Measurements from ENCODE around the gene PLXNA4.
"Not testable (repeated sequence)": the region's sequence is repeated elsewhere in the genome, so short reads cannot be mapped to it uniquely, and the experiment has no call there.

PLXNA4 gene

DNA sequence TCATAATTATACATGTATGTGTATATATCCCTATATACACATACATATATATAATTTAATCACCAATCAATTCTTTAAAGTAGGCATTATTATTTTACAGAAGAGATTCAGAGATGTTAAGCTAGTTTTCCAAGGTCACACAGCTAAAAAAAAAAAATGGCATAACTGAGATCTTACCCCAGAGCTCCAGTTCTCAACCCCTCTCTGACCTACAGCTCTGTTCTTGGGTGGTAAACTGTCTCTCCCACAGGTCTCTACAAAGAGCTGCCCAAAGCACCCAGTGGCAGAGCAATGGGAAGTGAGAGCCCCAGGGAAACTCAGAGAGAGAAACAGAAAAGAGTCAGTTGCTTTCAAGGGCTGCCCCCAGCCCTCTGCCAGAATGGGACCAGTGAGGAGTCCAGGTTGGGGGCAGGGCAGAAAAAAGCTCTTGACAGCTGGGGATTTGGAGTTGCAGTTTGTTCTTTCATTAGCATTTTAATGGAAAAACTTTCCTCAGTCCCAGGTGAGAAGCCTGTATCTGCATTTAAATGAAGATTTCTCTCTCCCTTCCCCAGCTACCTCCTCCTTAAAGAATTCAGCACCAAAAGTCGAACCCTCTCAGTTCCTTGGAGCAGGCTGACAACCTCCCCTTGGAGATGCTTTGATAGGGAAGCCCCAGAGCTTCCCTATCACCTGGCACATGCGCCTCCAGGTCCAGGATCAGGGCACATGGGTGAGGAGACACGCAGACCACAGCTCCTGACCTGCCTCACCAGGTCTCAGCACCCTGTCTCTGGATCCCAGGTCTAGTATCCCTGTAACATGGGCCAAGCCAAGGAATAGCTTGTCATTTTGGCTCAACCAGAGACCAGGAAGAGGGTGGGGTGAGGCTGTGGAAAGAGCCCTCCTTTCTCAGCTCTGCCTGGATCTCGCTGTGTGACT is 388.1 kb downstream of the PLXNA4 start:
- no peak for DNase-seq

DNA sequence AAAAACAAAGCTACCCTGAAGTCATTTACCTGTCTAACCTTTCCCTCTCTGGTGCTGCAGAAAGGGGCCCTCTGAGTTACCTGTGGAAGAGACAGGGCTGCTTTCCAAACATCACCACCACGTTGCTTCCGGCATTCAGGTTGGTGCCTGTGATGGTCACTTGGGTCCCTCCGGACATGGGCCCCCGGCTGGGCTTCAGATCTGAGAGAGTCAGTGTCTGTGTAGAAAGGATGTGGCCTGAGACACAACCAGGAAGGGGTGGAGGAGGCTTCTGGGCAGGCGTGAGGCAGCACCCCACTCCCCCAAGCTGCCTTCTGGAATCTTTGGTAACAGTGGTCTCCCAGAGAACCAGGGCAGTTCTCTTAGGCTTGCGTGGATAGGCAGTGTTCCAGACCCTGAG is 388.9 kb downstream of the PLXNA4 start:
- DNase-seq, result no peak

DNA sequence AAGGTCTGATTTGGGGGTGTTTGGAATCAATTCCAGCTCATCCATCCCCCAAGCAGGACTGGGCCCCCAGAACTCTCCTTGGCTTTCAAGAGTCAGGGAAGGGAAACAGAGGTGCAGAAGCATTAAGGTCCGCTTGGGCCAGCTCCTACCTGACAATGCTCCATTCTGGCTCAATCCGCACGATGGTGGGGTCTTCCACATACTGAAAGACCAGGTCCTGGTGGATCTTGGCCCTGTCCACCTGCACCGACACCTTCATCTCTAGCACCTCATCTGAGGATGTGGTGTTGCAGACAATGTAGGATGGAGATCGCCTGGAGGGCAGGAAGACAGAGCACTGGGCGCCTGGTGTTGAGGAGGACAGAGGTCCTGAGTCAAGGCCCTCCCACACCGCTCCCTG is 391.1 kb downstream of the PLXNA4 start:
- no peak for DNase-seq

DNA sequence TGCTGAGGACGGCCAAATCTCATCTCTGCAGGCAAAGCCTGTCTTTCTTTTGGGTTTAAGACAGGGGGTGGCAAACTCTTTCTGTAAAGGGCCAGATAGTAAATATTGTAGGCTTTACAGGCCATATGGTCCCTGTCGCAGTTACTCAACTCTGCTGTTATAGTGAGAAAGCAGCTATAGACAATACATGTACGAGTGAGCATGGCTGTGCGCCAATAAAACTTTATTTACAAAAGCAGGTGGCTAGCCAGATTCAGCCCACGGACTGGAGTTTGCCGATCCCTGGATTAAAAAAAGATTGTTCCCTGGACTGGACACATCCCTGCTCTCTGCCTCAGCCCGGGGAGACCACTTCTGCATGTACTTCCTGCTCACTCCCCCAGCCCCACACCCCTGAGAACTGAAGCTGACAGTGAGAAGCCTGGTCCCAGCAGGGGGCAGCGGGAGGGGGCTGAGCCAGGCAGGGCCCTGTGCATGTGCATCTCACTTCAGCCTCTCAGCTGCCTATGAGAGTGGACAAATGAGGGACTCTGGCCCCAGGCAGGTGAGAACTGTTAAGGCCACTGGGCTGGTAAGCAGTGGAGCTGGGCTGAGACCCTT is 392.4 kb downstream of the PLXNA4 start:
- no peak for DNase-seq

DNA sequence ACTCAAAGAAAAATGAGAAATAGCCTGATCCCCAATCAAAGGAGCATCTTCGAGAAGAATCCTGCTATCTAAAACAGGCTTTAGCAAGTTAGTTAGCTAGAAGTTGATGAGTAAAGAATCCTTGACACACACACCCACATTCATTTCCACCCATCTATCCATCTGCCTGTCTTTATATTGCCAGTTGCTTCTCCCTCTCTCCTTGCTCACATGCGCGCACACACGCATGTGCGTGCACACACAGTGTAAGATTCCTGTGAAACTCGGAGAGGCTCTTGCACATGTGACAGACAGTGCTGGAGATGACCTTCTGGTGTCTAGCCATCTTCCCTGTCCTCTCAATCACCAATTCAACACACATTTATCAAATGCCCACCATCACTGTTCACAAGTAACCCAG is 393.3 kb downstream of the PLXNA4 start:
- no peak for DNase-seq

DNA sequence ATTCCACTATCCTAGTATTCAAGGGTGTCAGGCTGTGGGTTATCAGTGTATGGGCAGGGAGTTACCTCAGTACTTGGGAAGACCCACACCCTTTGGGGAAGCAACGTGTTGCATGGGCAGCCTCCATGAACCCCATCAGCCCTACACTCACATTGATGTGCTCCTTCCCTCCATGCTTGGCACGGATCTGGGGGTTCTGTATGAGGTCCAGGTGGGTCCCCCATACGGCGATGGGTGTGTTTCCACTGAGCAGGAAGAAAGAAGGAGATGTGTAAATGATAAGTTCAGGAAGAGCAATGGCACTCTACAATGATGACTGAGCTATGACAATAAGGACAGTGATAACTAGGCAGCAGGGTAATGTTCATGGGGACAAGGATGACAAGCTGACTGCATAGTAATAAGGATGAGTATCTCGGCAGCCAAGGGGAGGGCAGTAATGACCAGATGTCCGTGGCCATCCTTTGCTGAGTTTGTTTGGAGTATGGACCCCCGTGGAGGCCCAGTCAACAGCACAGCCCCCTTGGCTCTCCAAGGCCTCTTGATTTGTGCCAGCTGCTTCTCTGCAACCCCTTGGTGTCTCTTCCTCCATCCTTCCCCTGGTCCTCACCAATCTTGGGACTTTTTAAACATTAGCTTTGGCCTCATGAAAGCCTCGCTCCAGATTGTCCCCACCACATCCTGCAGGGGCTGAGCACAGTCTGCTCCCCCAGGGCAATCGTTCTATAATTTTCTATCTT is 394.2 kb downstream of the PLXNA4 start:
- DNase-seq, result no peak

DNA sequence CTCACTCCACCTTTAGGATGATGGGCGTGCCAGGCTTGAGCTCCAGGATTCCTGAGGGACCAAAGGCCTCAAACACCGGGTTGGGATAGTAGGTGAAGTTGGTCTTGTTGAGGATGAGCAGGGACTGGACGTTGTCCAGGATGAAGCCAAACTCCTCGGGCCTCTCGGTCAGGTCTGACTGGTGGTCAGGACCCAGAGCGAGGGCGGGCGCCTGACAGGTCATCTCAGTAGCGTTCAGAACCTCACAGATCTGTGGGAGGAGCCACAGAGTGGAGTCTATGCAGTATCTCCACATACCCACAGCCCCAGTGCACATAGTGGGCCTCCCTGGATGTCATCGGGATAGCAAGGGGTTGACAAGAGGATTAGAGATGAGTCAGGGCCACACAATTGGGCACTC is 394.9 kb downstream of the PLXNA4 start:
- no peak for DNase-seq

DNA sequence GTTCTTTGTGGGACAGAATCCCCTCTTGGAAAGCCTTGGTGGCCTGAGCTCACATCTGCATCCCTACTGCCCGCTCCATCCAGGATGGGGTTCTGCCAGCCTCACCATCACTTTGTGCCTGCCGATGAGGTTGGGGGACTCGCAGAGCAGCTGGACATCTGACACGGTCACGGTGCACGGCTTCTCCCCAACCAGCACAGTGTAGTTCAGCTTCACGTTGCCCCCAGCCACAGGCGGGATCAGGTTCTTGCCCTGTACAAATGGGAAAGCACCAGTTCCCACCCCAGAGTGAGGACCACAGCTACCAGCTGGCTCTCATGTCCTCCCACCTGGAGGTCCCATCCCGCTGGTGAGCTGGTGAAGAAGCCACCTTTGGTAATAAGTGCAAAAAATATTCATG is 395.8 kb downstream of the PLXNA4 start:
- DNase-seq, result no peak

DNA sequence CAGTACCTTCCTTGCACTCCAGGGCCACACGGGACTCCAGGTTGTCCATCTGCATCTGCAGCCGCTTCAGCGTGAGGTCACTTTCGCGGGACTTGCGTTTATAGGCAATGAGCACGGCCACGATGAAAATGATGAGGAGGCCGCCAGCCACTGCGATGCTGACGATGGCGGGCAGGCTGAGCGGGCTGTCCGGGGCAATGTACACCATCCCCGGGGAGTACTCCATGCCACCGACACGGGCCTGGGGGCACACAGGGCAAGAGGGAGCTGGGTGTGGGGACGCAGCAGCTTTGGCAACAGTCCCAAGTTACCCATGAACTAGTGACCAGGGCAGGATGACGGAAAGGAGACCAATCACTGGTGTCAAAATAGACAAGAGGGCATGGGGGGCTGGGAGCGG is 396.6 kb downstream of the PLXNA4 start:
- no peak for DNase-seq

DNA sequence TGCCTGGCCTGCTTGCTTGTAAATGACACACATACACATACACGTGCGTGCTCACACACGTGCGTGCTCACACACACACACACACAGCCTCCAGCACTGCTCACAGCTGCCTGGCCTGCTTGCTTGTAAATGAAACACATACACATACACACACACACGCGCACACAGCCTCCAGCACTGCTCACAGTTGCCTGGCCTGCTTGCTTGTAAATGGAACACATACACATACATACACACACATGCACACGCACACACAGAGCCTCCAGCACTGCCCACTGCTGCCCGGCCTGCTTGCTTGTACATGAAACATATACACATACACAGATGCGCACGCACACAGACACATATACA is 397.2 kb downstream of the PLXNA4 start:
- no peak for DNase-seq

DNA sequence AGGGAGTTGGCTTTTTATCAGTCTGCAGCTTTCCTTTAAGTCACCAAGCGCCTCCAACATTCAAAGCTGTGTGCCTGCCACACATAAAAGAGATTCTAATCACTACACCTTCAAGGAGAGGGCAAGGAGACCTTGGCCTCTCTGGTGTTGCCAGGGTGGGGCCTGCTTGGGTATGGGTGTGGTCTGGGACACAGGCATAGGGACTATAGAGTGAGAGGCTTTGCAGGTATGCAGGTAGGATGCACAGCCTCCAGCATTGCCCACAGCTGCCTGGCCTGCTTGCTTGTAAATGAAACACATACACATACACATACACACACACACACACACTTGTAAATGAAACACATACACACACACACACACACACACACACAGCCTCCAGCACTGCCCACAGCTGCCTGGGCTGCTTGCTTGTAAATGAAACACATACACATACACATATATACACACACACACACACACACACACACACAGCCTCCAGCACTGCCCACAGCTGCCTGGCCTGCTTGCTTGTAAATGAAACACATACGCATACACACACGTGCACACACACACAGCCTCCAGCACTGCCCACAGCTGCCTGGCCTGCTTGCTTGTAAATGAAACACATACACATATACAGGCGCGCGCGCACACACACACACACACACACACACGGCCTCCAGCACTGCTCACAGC is 397.7 kb downstream of the PLXNA4 start:
- not testable (repeated sequence) for DNase-seq

DNA sequence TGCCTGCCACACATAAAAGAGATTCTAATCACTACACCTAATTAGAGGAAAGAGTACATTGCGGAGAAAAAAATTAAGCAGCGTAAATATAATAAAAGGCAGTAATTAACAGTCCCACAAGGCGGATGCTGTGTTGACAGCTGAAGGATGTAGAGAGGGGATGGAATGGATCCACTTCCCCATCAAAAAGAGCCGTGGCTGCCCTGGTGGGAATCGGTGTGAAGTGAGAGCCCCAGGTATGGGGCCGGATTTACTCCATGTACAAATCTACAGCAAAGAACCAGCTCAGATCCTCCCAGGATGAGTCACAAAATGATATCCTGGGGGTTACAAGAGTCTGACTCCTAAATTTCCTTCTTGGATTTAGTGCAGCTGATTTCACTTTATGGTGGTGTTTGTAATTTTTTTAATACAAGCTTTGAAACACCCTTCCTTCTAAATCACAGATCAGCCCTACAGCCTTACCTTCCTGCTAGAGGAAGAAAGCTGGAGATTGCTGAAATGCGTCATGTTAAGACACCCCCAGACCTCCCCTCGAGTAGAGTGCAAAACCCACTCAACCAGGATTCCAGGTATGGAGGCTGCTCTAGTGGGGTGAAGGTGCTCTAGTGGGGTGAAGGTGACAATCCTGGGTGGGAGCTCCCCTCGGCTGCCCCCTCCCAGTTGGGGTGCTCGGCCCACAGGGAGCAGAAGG is 398.4 kb downstream of the PLXNA4 start:
- no peak for DNase-seq

DNA sequence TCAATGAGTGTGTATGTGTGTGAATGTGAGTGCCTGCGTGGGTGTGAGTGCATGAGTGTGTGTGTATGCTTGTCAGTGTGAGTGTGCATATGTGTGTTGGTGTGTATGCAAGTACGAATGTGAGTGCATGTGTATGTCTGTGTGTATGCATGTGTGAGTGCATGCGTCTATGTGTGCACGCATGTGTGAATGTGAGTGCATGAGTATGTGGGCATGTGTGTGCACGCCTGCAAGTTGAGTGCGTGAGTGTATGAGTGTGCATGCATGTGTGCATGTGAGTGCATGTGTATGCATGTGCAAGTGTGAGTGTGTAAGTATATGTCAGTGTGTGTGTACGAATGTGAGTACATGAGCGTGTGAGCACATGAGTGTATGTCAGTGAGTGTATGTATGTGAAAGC is 399.6 kb downstream of the PLXNA4 start:
- DNase-seq, result no peak

DNA sequence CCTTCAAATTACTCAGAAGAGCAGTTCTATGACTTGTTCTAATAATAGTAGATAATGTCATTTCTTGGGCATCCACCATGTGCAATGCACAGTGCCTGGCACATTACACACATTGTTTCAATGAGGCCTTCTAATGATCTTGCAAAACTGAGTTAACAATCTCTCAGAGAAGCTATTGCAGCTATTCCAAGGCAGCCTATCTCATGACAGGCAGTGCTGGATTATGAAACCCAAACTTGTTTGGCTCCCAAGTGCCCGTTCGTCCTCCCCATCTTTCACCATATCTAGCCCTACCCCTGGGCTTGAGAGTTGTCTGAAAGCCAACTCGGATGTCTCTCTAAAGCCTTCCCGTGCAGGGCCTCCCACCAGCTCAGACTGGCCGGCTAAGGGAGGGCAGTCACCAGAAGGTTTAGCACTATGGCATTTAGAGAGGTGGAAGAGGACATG is 405.1 kb downstream of the PLXNA4 start:
- DNase-seq, result no peak

DNA sequence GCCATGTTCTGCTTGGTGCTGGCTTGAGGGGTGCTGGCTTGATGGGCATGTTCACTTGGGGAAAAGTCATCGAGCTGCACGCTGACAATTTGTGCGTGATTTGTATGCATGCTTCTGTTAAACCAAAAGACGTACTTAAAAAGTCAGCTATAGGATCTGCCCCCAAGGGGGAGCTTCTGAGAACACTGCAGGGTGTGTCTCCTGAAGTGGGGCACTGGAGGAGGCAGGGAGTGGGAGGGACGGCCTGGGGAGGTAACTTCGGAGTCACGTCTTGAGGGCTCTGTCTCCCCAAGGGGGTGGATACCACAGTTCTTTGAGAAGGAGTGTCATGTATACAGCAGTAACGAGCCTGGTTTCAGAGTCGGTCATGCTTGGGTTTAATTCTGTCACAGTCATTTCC is 406.5 kb downstream of the PLXNA4 start:
- DNase-seq, result no peak

DNA sequence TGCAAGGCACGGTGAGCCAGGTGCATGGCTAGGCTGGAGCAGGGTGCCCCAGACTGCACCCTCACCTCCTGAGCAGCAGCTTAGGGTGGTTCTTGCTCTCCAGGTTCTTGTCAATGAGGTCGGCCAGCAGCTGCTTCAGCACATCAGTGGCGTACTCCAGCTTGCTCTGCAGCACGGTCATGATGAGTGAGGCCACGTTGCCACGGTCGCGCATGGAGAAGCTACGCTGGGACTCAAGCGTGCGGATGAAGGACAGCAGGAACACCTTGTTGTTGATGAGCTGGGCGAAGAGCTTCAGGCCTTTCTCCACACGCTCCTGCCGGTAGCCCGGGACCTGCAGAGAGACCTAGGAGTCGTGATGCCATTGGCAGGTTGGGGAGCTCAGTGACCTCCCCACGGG is 408.0 kb downstream of the PLXNA4 start:
- no peak for DNase-seq

DNA sequence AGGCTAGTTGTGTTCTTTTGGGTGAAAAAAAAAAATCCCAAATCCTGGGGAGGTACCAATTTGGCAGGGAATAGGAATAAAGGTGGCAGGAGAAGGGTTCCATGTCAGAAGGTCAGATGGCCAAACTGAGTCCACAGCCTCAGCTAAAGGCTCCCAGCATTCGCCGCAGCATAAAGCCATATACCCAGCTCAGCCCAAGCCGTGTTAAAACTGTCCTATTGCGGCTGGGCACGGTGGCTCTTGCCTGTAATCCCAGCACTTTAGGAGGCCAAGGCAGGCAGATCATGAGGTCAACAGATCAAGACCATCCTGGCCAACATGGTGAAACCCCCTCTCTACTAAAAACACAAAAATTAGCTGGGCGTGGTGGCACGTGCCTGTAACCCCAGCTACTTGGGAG is 410.6 kb downstream of the PLXNA4 start:
- not testable (repeated sequence) for DNase-seq

DNA sequence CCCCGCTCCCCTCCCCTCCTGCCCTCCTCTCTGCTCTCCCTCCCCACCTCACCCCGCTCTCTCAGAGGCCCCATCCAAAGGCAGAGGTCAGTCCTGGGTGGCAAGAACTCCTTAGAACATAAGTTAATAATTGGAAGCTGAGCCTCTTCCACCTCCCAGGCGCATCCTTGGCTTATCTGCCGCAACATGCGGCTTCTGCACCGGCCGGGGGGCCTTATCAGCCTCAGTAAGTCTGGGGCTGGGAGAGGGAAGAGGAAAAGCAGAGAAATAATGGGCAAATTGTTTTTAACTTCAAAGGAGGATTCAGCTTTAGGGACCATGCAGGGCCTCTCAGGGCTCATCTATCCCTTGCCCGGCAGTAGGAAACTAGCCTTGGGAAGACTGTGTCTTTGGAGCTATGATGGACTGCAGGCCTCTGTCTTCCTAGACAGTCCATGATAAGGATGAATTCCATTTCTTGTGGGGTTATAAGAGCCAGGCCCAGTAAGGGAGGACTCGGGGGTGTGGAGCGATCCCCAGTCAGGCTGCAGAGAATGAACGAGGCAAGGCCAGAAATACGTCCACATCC is 411.6 kb downstream of the PLXNA4 start:
- no peak for DNase-seq

DNA sequence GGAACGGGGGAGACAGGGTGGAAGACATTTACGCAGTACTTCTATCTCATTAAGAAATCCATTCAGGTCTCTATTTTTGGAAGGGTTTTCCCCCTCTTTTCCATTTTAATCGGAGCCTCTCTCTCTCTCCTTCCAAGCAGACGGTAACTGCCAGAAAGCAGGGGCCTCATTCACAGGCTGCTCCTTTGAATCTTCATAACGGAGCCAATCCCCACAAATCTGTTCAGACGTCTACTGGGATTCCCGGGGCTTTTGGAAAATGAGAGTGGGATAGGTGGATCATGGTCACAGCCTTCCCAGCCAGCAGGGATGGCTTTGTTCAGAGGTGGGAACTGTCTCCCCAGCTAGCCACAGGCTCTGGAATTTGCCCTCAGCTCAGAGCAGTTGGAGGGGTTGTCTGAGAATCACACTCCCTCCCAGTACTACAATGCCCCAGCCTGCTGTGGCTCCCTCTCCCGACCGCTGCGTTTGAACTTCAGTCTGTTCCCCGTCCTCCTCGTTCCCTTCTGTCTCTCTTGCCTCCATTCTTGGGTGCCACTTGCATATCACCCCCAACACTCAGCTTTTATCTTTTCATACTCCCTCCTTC is 413.6 kb downstream of the PLXNA4 start:
- DNase-seq, result no peak

DNA sequence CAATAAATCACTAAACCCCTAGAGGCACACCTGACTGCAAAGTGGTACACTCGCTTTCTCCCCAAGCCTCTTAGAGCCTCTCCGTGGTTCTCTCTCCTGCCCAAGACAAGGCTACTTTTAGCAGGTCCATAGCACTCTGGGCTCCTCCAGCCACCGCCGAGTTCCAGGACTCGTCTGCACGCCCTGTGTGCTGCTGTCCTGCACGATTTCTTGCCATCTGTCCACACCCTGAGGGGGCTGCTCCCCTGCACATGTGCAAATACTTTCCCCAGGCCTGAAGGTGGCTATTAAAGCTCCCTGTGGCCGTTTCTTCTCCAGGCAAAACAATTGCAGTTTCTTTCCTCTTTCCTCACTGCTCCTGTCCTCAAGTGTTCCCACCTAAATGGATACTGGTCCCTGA is 414.3 kb downstream of the PLXNA4 start:
- no peak for DNase-seq

DNA sequence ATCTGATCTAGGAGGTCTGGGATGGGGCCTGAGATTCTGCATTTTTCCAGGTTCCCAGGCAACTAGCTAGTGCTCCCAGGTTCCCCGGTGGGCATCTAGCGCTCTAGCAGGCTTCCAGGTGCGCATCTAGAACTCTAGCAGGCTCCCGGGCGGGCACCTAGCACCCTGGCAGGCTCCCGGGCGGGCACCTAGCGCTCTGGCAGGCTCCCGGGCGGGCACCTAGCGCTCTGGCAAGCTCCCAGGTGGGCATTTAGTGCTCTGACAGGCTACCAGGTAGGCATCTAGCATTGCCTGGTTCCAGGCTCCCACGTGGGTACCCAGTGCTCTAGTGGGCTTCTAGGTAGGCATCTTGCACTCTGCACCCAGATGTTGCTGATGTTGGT is 414.7 kb downstream of the PLXNA4 start:
- no peak for DNase-seq
